Vagina (tissue), 2 donors: Measurements from ENCODE around the gene EHD2. TPM values are rescaled to one million over a fixed set of nuclear protein-coding genes. Genes with fewer than 3 reads are reported as not detected.

Source experiments
- DNase-seq, 2 donors: peaks; one replicate each; pipeline ENCODE4 v3.0.0-alpha.2; 2017; ENCODE audit errors: extremely low spot score in 2 of 2
- H3K27ac ChIP-seq: fragments of 200-600 bp; sonication (generic); one replicate; pipeline ENCODE4 v1.5.1; 2019
- H3K27me3 ChIP-seq: fragments of 200-600 bp; sonication (generic); one replicate; pipeline ENCODE4 v1.5.1; 2019
- H3K36me3 ChIP-seq, 2 donors: fragments of 200-600 bp; sonication (generic); one replicate each; pipeline ENCODE4 v1.5.1; 2017 to 2019
- H3K4me1 ChIP-seq: fragments of 200-600 bp; sonication (generic); one replicate; pipeline ENCODE4 v1.5.1; 2019
- H3K4me3 ChIP-seq, 2 donors: fragments of 200-600 bp; sonication (generic); 1 replicate in 1 of 2; 2 replicates in 1 of 2; pipeline ENCODE4 v1.5.1; 2016 to 2019
- H3K9me3 ChIP-seq: fragments of 200-600 bp; sonication (generic); one replicate; pipeline ENCODE4 v1.5.1; 2019
- CTCF ChIP-seq, 3 experiments: fragments of 450-650 bp in 2 of 3; fragments of 200-600 bp in 1 of 3; sonication (generic) in 1 of 3; IDR thresholded peaks; one replicate each; pipeline ENCODE4 v1.5.1; 2017 to 2019; ENCODE audit warnings: antibody characterized with exemption in 3 of 3, mild to moderate bottlenecking in 2 of 3, moderate library complexity in 2 of 3
- POLR2A ChIP-seq, 2 donors: fragments of 450-650 bp; IDR thresholded peaks; one replicate each; pipeline ENCODE4 v1.6.1; 2017; ENCODE audit warnings: antibody characterized with exemption in 2 of 2, mild to moderate bottlenecking in 2 of 2, moderate library complexity in 2 of 2
- POLR2AphosphoS5 ChIP-seq, 2 donors: sonication (generic); formaldehyde crosslinking; IDR thresholded peaks; one replicate each; pipeline ENCODE4 v1.9.0; 2017; ENCODE audit warnings: antibody characterized with exemption in 2 of 2, mild to moderate bottlenecking in 2 of 2, low read depth in 1 of 2; ENCODE audit not compliant: insufficient read depth in 1 of 2
- intact Hi-C: fragments of 100-400 bp; cut with DNase I; formaldehyde crosslinking; loops from one replicate; pipeline ENCODE4 v1.15.1; 2023
- total RNA-seq: library from RNA; depleted of rRNA; stranded (reverse); fragments of >200 nt; gene quantifications from one replicate; pipeline ENCODE4 v1.2.3, GENCODE V29; 2016

Gene EHD2
- total RNA-seq, 1 donor from 2014 or later = 125 TPM

- H3K9me3 ChIP-seq = no peaks in the 10 kb centered on the region
- no peak overlapping the region for H3K4me3 ChIP-seq
- H3K36me3 ChIP-seq = peaks cover 0 to 22% of the 10 kb centered on the region in 2 donors
- no peak for DNase-seq
- intact Hi-C loops = loop anchor here (5.0 to 10.0 kb wide), 2 partner anchors 100 to 257 kb away; no protein-coding TSS in a partner anchor
- no peaks in the 10 kb centered on the region for H3K4me1 ChIP-seq
- no peak overlapping the region for H3K27ac ChIP-seq
- H3K27me3 ChIP-seq = no peaks in the 10 kb centered on the region
- TF ChIP-seq POLR2AphosphoS5 (IDR thresholded peaks at IDR 0.05; ENCODE audit: insufficient read depth in 1 of 2, low read depth in 1 of 2) (no peak), CTCF (IDR thresholded peaks at IDR 0.05) (no peak), POLR2A (IDR thresholded peaks at IDR 0.05) (no peak)
These were observed 18.6 kb upstream of the EHD2 start for GRCh38 chr19:47694466-47695273.

GRCh38 chr19:47695533-47696262 is 17.5 kb upstream of the EHD2 start:
- H3K36me3 ChIP-seq = peaks cover 0 to 28% of the 10 kb centered on the region in 2 donors
- no peak overlapping the region for H3K4me3 ChIP-seq
- H3K27ac ChIP-seq = no peak overlapping the region
- TF ChIP-seq POLR2A (IDR thresholded peaks at IDR 0.05) (no peak), POLR2AphosphoS5 (IDR thresholded peaks at IDR 0.05; ENCODE audit: insufficient read depth in 1 of 2, low read depth in 1 of 2) (no peak), CTCF (IDR thresholded peaks at IDR 0.05) (no peak)
- intact Hi-C loops = loop anchor here (5.0 to 10.0 kb wide), 2 partner anchors 101 to 258 kb away; no protein-coding TSS in a partner anchor
- no peaks in the 10 kb centered on the region for H3K9me3 ChIP-seq
- no peak for DNase-seq
- no peaks in the 10 kb centered on the region for H3K27me3 ChIP-seq
- H3K4me1 ChIP-seq = no peaks in the 10 kb centered on the region

- no peak overlapping the region for H3K27ac ChIP-seq
- intact Hi-C loops = loop anchor here (5.0 to 10.0 kb wide), 2 partner anchors 102 to 259 kb away; no protein-coding TSS in a partner anchor
- H3K9me3 ChIP-seq = no peaks in the 10 kb centered on the region
- no peaks in the 10 kb centered on the region for H3K4me1 ChIP-seq
- no peaks in the 10 kb centered on the region for H3K27me3 ChIP-seq
- TF ChIP-seq POLR2AphosphoS5 (IDR thresholded peaks at IDR 0.05; ENCODE audit: insufficient read depth in 1 of 2, low read depth in 1 of 2) (no peak), CTCF (IDR thresholded peaks at IDR 0.05) (no peak), POLR2A (IDR thresholded peaks at IDR 0.05) (no peak)
- no peak overlapping the region for H3K4me3 ChIP-seq
- no peak for DNase-seq
- H3K36me3 ChIP-seq = peaks cover 0 to 32% of the 10 kb centered on the region in 2 donors
These were observed 16.6 kb upstream of the EHD2 start for GRCh38 chr19:47696635-47697034.

DNA sequence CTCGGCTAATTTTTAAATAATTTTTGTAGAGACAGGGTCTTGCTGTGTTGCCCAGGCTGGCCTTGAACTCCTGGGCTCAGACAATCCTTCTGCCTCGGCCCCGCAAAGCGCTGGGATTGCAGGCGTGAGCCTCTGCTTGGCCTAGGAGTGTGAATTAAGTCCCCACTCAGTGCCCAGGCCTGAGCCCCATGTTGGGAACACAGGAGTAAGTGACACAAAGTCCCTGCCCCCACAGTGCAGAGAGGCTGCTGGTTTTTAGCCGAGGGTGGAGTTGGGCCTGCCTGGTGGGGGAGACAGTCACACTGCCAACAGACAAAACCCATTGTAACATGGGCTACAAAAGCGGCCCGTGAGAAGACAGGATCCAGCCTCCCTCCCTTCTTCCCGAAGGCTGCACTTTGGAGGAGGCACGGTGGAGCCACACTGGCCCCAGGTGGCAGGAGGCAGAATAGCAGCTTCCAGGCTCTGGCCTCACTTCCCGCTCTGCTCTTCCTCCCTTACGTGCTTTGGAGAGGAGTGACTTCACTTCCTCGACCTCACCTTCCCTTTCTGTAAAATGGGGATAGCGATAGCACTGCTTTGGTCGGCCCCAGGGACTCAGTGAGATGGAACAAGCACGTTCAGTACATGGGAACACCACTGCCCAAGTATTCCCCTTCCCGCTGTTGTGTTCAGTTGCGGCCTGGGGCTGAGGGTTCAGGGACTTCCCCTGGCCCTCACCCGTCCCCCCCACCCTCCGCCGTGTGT is 15.2 kb upstream of the EHD2 start:
- no peak for TF ChIP-seq POLR2A (IDR thresholded peaks at IDR 0.05)
- peak; percentile 91 to 98 (median 94) for TF ChIP-seq CTCF (IDR thresholded peaks at IDR 0.05)
- peak; percentile 29 to 50 for TF ChIP-seq POLR2AphosphoS5 (IDR thresholded peaks at IDR 0.05; ENCODE audit: insufficient read depth in 1 of 2, low read depth in 1 of 2)
- Histone ChIP-seq H3K4me3 (no peak overlapping the region), H3K36me3 (peaks cover 0 to 44% of the 10 kb centered on the region in 2 donors), H3K27ac (peak overlapping the region; percentile 34), H3K9me3 (no peaks in the 10 kb centered on the region), H3K4me1 (no peaks in the 10 kb centered on the region), H3K27me3 (no peaks in the 10 kb centered on the region)
- no peak for DNase-seq
- intact Hi-C loops = loop anchor here (5.0 to 10.0 kb wide), 2 partner anchors 103 to 261 kb away; no protein-coding TSS in a partner anchor
